CD4-positive, alpha-beta T cell (primary cell): ENCODE data around the gene TMEM126B. TPM values are rescaled to one million over a fixed set of nuclear protein-coding genes. Genes with fewer than 3 reads are reported as not detected.

Experiments used
- ATAC-seq: fragments of 200-7000 bp; cut with Tn5 transposase; one replicate; pipeline ENCODE4 v1.10.0; 2022; ENCODE audit warnings: mild to moderate bottlenecking; ENCODE audit not compliant: poor library complexity
- CTCF ChIA-PET: fragments of 350-600 bp; sonication (Branson Sonifier 250); formaldehyde crosslinking; loops from one replicate; lab custom pipeline; 2021; ENCODE audit warnings: antibody characterized with exemption, inconsistent platforms; lab: Charles Lee
- POLR2A ChIA-PET: fragments of 350-600 bp; sonication (Branson Sonifier 250); formaldehyde crosslinking; loops from one replicate; lab custom pipeline; 2021; ENCODE audit warnings: antibody characterized with exemption, inconsistent platforms; lab: Charles Lee
- DNase-seq, 14 experiments: peaks; one replicate each; pipeline ENCODE4 v3.0.0-alpha.2; 2013 to 2020; ENCODE audit warnings: mixed read lengths in 2 of 14
- H3K27ac ChIP-seq, 2 donors: one replicate each; pipeline versions ENCODE4 v1.5.1 to v1.7.0; 2013; ENCODE audit warnings: low read length in 2 of 2, low read depth in 1 of 2, mild to moderate bottlenecking in 1 of 2
- H3K27me3 ChIP-seq, 2 experiments: 1 replicate in 1 of 2; 2 replicates in 1 of 2; pipeline versions ENCODE4 v1.6.1 to v1.7.0; 2013; ENCODE audit warnings: low read length in 2 of 2, control low read depth in 1 of 2, mild to moderate bottlenecking in 1 of 2, moderate library complexity in 1 of 2; ENCODE audit not compliant: insufficient read depth in 2 of 2, control insufficient read depth in 1 of 2
- H3K36me3 ChIP-seq: one replicate; pipeline ENCODE4 v1.6.1; 2013; ENCODE audit warnings: low read length, control low read depth; ENCODE audit not compliant: insufficient read depth
- H3K4me1 ChIP-seq: one replicate; pipeline ENCODE4 v1.6.1; 2013; ENCODE audit warnings: low read length, control low read depth; ENCODE audit not compliant: insufficient read depth
- H3K4me3 ChIP-seq: one replicate; pipeline ENCODE4 v1.5.1; 2013; ENCODE audit warnings: mild to moderate bottlenecking, low read length, moderate library complexity
- H3K9me3 ChIP-seq, 2 experiments: 1 replicate in 1 of 2; 2 replicates in 1 of 2; pipeline versions ENCODE4 v1.6.1 to v1.7.0; 2013; ENCODE audit warnings: low read length in 2 of 2, mild to moderate bottlenecking in 2 of 2, control low read depth in 1 of 2, moderate library complexity in 1 of 2; ENCODE audit not compliant: control insufficient read depth in 1 of 2, insufficient read depth in 1 of 2
- H3K27ac Mint-ChIP-seq: one replicate; pipeline ENCODE4 v1.8.0; 2020; ENCODE audit warnings: mixed read lengths
- H3K27me3 Mint-ChIP-seq: one replicate; pipeline ENCODE4 v1.8.0; 2021; ENCODE audit warnings: mixed read lengths
- H3K36me3 Mint-ChIP-seq: one replicate; pipeline ENCODE4 v1.8.0; 2021; ENCODE audit warnings: low read depth, mixed read lengths
- H3K4me1 Mint-ChIP-seq: one replicate; pipeline ENCODE4 v1.8.0; 2021; ENCODE audit warnings: low read depth, mixed read lengths
- H3K4me3 Mint-ChIP-seq: one replicate; pipeline ENCODE4 v1.8.0; 2020; ENCODE audit warnings: mild to moderate bottlenecking, mixed read lengths
- H3K9me3 Mint-ChIP-seq: one replicate; pipeline ENCODE4 v1.8.0; 2020; ENCODE audit warnings: mixed read lengths
- intact Hi-C, 2 experiments: fragments of 100-400 bp; cut with DNase I in 1 of 2; cut with micrococcal nuclease in 1 of 2; formaldehyde crosslinking; loops; one replicate each; pipeline versions ENCODE4 v1.15.1 to v1.9.0; 2023 to 2025; cut with DNase I, micrococcal nuclease
- total RNA-seq, 174 experiments: library from RNA in 2 of 174; stranded (reverse) in 2 of 174; gene quantifications; one replicate each; pipeline ENCODE4 v1.2.3 and lab custom pipeline; 2021 to 2026
- TF ChIP-seq, protein P1 (sequence below): fragments of 200-600 bp; IDR thresholded peaks from one replicate; pipeline ENCODE4 v1.8.0; 2022; ENCODE audit warnings: antibody characterized with exemption, mild to moderate bottlenecking

Gene TMEM126B
- total RNA-seq, 2 experiments from 2014 or later = 16.3 to 16.8 TPM

DNA sequence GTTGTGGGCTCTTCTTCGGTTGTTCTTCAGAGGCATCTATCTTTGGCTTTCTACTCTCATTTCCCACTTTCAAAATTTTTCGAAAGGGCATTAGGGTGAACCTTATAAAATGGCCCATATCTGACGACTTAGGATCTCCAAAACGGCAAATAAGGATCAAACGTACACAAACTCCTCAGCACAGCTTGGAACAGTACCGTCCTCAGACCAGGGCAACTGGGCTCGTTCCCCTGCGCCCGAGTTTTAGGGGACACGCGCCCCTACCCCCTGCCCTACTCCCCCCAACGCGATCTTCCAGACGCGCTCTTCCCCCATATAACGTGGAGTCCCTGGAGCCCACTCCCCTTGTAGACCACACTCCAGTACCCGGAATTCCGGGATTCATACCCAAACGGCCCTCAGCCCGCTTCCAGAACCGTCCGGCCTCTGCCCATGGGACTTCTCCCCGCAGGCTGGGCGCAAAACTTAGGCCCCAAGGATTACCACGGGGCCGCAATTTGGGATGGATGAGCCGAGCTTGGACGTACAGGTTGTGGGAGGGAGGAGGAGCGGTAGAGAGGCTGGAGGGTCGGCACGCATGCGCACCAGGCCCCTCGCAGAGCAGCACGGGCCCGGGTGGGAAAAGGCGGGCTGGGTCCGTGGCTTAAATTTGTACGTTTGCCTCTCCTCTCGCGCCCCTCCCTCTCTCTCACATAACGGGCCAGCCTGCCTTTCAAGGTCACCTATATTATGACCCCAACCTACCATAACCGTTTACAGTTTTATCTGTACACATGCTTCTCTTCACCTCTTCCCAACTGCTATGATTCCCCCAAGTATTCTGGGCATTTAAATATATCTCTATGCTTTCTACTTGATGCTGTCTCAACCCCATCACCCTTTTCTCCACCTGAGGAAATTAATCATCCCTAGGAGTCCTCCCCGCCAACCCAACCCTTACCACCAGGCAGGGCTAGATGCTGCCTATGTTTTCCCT is 54.2 kb downstream of the TMEM126B start:
- intact Hi-C loops = loop anchor here in 1 of 2 experiments (10.0 kb wide), 1 partner anchor 282 kb away; no protein-coding TSS in a partner anchor

DNA sequence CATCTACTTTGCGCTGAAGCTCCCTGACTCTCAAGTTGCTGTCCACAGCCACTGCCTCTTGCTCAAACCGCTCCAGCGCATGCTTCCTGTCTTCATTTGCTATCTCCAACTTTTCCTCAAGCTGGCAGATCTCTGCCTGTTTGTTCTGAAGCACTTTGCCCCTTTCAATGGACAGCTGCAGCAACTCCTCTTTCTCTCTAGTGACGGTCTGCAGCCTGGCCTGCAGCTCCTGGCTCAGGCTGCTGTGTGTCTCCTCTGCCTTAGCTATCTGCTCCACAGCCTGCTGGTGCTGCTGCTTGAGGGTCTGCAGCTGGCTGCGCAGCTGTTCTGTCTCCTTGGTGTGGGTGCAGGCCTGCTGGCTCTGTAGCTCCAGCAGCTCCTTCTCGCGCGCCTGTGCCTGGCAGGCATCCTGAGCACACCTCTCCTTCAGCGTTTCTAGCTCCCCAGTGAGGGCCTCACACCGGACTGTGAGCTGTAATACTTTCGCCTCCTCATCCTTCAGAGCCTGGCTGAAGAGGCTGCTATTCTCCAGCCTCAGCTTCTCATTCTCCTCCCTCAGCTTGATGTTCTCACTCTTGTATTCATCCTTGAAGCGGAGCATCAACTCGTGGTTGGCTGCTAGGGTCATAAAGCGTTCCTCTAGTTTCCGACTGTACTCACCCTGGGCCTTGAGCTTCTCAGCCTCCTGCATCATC is 56.9 kb downstream of the TMEM126B start:
- Histone ChIP-seq H3K9me3 (no peaks in the 10 kb centered on the region), H3K27me3 (peaks cover 0 to 5% of the 10 kb centered on the region in 2 experiments), H3K36me3 (no peaks in the 10 kb centered on the region), H3K4me1 (peaks cover 12% of the 10 kb centered on the region), H3K4me3 (no peak overlapping the region), H3K27ac (no peak overlapping the region)
- intact Hi-C loops = loop anchor here in 1 of 2 experiments (10.0 kb wide), 1 partner anchor 280 kb away; no protein-coding TSS in a partner anchor
- DNase-seq (no peak), ATAC-seq (no peak)
- no peaks in the 10 kb centered on the region for H3K36me3 Mint-ChIP-seq
- ChIA-PET POLR2A (interaction anchor here (0.8 to 1.6 kb wide), 3 partner anchors 15 to 57 kb away, joined by 3 to 4 read pairs (median 3); partner anchors contain the start of genes CREBZF and TMEM126B), CTCF (interaction anchor here (1.3 to 1.4 kb wide), 2 partner anchors 10 to 170 kb away, joined by 3 to 4 read pairs; partner anchors contain the start of gene CCDC83)
- no peaks in the 10 kb centered on the region for H3K27me3 Mint-ChIP-seq
- TF ChIP-seq, protein P1, sequence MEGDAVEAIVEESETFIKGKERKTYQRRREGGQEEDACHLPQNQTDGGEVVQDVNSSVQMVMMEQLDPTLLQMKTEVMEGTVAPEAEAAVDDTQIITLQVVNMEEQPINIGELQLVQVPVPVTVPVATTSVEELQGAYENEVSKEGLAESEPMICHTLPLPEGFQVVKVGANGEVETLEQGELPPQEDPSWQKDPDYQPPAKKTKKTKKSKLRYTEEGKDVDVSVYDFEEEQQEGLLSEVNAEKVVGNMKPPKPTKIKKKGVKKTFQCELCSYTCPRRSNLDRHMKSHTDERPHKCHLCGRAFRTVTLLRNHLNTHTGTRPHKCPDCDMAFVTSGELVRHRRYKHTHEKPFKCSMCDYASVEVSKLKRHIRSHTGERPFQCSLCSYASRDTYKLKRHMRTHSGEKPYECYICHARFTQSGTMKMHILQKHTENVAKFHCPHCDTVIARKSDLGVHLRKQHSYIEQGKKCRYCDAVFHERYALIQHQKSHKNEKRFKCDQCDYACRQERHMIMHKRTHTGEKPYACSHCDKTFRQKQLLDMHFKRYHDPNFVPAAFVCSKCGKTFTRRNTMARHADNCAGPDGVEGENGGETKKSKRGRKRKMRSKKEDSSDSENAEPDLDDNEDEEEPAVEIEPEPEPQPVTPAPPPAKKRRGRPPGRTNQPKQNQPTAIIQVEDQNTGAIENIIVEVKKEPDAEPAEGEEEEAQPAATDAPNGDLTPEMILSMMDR = no peak
- H3K9me3 Mint-ChIP-seq = no peaks in the 10 kb centered on the region
- H3K4me3 Mint-ChIP-seq = peak overlapping the region; percentile 20
- H3K4me1 Mint-ChIP-seq = peaks cover 11% of the 10 kb centered on the region
- no peak overlapping the region for H3K27ac Mint-ChIP-seq

More for the DNA sequence above, 54.2 kb downstream of the TMEM126B start:
- peak overlapping the region; percentile 69 for H3K4me3 ChIP-seq
- H3K27me3 Mint-ChIP-seq = no peaks in the 10 kb centered on the region
- H3K4me3 Mint-ChIP-seq = peak overlapping the region; percentile 86
- no peak overlapping the region for H3K27ac ChIP-seq
- POLR2A ChIA-PET = interaction anchor here (0.7 to 1.9 kb wide), 2 partner anchors 17 to 1616 kb away, joined by 3 to 5 read pairs; no protein-coding TSS in a partner anchor
- ATAC-seq = peak; percentile 76
- TF ChIP-seq, protein P1 = no peak
- no peaks in the 10 kb centered on the region for H3K9me3 ChIP-seq
- DNase-seq = peak; percentile 22 to 75 (median 46)
- no peaks in the 10 kb centered on the region for H3K9me3 Mint-ChIP-seq
- H3K27ac Mint-ChIP-seq = no peak overlapping the region
- CTCF ChIA-PET = no interaction called here
- H3K36me3 ChIP-seq = no peaks in the 10 kb centered on the region
- H3K27me3 ChIP-seq = peaks cover 0 to 5% of the 10 kb centered on the region in 2 experiments
- peaks cover 11% of the 10 kb centered on the region for H3K4me1 Mint-ChIP-seq
- peaks cover 12% of the 10 kb centered on the region for H3K4me1 ChIP-seq
- H3K36me3 Mint-ChIP-seq = no peaks in the 10 kb centered on the region
